HG03108 (cell line): Measurements from ENCODE around the gene ARHGEF11.

Source experiments
- ATAC-seq: cut with Tn5 transposase; IDR thresholded peaks from one replicate; pipeline ENCODE4 v1.9.1; 2021; ENCODE audit warnings: moderate library complexity; ENCODE audit not compliant: unreplicated experiment

The ARHGEF11 gene

DNA sequence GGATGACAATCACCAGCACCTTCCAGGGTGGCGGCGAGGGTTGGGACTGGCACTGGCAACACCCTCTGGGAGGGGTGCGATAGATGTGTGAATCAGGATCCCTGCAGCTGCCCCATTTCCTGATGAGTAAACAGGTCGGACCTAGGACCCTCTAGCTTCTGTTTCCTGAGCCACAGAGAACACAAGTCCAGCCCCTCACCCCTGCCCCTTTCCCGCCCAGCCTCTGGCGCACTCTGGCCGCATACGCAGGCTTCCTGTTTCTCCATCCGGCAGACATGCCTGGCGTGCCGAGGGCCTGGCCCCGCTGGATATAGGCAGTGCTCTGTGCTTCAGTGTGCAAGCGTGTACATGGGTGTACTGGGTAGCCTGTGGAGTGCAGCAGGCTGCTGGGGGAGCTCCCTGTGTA lies 147.4 kb downstream of the ARHGEF11 start:
- ATAC-seq = no peak

DNA sequence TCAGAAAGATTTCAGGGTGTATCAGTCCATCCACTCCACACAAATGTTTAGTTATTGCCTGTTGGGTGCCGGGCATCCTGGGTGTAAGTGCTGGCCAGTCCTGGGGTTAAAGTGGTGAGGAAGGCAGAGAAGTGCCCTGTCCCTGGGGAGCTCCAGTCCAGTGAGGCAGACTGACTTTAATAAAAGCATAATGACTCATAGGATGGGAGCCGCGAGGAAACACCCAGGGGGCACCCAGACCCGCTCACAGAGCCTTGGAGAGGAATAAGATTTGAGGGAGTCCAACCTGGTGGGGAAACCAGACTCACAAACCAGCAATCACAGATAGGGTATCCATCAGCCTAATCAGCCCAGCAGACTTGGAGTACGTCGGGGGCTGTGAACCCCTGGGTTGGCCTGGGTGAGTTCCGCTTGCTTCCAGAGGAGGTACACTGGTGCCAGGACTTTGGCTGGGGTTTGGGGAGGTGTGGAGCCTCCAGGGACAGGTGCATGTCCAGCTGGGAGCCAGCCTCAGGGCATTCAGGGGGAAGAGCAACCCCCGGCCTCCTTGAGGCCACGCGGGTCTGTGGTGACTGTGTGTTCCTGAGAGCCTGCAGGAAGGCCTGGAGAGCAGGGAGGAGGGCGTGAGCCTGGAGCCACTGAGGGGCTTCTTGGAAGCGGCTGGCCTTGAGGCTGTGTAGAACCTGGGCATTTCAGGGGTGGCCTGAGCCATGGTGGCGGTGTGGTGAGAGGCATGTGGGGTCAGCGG lies 148.3 kb downstream of the ARHGEF11 start:
- ATAC-seq = no peak

DNA sequence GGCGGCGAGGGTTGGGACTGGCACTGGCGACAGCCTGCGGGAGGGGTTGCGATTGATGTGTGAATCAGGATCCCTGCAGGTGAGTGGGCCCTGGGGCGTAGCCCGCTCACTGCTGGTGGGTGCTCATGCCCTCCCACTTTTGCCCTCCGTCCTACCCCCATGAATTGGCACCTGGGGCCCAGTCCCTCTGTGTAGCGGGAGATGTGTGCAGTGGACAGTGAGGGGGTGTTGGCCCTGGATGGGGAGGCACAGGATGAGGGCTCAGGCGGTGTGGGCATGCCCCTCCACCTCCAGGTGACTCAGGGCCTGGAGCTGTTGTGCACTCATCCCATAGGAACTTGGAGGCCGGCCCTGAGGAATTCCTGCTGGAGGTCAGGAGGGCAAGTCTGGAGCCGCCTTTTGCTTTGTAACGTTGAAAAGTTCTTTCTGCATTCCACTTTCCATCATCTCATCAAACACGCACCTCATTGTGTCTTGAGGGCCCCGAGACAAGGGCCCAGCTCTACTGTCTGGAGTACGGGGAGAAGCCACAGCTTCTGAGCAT lies 149.0 kb downstream of the ARHGEF11 start:
- ATAC-seq = no peak

DNA sequence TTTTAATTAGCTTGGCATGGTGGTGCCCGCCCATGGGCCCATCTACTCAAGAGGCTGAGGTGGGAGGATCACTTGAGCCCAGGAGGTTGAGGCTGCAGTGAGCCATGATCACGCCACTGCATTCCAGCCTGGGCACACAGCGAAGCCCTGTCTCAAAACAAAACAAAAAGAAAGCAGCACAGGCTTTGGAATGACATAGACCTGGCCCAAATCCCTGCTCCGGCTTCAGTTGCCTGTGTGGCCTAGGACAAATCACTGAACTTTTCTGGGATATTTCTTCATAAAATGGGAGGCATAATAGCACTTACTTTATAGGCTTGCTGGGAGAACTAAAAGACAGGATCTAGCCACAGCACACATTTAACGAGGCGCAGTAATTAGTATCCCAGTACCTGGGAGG lies 149.6 kb downstream of the ARHGEF11 start:
- no peak for ATAC-seq

- no peak for ATAC-seq
Observed at GRCh38 chr1:156895455-156895812, 150.1 kb downstream of the ARHGEF11 start.

DNA sequence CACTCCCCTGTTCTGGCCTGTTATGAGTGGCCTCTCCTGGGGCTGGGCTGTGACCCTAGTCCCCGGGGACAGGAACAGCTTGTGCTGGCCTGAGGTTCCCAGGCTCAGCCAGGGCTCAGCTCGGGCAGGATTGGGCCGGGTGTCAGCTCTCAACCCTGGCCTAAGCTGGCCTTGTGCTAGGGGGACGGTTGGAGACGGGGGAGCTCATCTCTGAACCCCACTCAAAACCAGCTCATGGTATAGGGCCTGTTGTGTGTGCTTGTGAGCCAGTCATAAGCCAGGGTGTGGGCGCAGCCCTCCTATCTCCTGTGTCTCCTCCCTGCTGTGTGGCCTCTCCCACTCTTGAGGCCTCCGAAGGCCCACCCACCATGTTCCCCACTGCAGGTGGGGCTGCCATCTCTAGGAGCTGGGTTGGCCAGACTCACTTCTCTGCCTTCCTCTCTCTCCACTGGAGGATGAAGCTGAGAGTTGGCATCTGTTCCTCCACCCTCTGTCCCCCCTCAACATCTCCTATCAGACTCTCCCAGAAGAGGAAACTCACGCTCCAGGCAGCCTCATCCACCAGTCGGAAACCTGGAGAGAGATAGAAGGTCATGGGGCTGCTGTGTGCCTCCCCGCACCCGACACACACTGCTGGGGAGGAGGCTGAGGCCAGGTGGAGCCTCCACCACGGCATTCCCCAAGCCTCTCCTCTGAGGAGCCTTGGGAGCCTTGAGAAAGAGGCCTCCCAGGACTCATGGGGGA lies 150.7 kb downstream of the ARHGEF11 start:
- ATAC-seq = no peak

GRCh38 chr1:156894001-156894400 lies 151.5 kb downstream of the ARHGEF11 start:
- no peak for ATAC-seq

GRCh38 chr1:156893048-156893953 lies 152.2 kb downstream of the ARHGEF11 start, which contains the start of gene PEAR1:
Gene PEAR1 (plus strand): TSS chr1:156893718. CDS start chr1:156903927, 10,209 bp downstream.
- ATAC-seq = no peak

- ATAC-seq = no peak
Observed at GRCh38 chr1:156892190-156893047, 153.1 kb downstream of the ARHGEF11 start.

GRCh38 chr1:156889802-156890580 lies 155.6 kb downstream of the ARHGEF11 start:
- peak; percentile 57 for ATAC-seq

GRCh38 chr1:156887734-156888133 lies 157.8 kb downstream of the ARHGEF11 start:
- no peak for ATAC-seq

GRCh38 chr1:156887317-156887716 lies 158.2 kb downstream of the ARHGEF11 start:
- ATAC-seq = no peak

GRCh38 chr1:156886583-156887281 lies 158.8 kb downstream of the ARHGEF11 start:
- ATAC-seq = no peak

GRCh38 chr1:156885880-156886355 lies 159.6 kb downstream of the ARHGEF11 start:
- ATAC-seq = no peak

DNA sequence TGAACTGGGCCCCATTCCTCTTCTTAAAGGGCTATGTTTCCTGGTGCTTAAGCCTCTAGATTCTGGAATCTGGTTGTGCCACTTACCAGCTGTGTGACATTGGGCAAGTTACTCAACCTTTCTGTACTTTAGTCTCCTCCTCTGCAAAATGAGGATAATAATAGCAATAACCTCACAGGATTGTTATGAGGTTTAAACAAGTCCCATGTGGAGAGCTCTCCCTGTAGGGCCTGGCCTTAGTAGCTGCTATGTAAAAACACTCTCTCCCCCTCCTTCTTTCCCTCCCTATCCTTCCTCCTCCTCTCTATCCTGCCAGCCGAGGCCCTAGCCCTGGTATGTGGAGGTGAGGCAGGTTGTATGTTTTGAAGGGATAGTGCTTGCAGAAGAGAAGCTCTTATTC lies 160.2 kb downstream of the ARHGEF11 start:
- ATAC-seq = no peak
